Fibroblast of lung (primary cell): ENCODE measurements around the gene ARL5C. TPM values are rescaled to one million over a fixed set of nuclear protein-coding genes. Genes with fewer than 3 reads are reported as not detected.
A peak's percentile ranks its signal among the peaks of the same experiment; 100 is the strongest.

Experiments
- DNase-seq, 2 donors: peaks; one replicate each; pipeline versions ENCODE4 v3.0.0 to v3.0.0-alpha.2; 2010; ENCODE audit warnings: low read depth in 2 of 2
- H2AFZ ChIP-seq: 2 replicates; pipeline ENCODE4 v1.5.1; 2012; ENCODE audit warnings: low read length, control low read depth, inconsistent platforms
- H3K27ac ChIP-seq: 2 replicates; pipeline ENCODE4 v1.5.1; 2011; ENCODE audit warnings: low read length, control low read depth; ENCODE audit not compliant: insufficient read depth
- H3K27me3 ChIP-seq: 2 replicates; pipeline ENCODE4 v1.5.1; 2011; ENCODE audit warnings: mild to moderate bottlenecking, low read length; ENCODE audit not compliant: control insufficient read depth, insufficient read depth
- H3K36me3 ChIP-seq: 2 replicates; pipeline ENCODE4 v1.5.1; 2011; ENCODE audit warnings: low read length; ENCODE audit not compliant: control insufficient read depth, insufficient read depth
- H3K4me1 ChIP-seq: 2 replicates; pipeline ENCODE4 v1.5.1; 2011; ENCODE audit warnings: low read length; ENCODE audit not compliant: control insufficient read depth, insufficient read depth; ENCODE audit errors: extremely low read depth
- H3K4me2 ChIP-seq: 2 replicates; pipeline ENCODE4 v1.5.1; 2011; ENCODE audit warnings: low read length, control low read depth; ENCODE audit not compliant: insufficient read depth; ENCODE audit errors: extremely low read depth
- H3K4me3 ChIP-seq, 4 experiments: fragments of 200-600 bp in 1 of 4; sonication (generic) in 1 of 4; replicated peaks in 1 of 4; 2 replicates each; pipeline ENCODE4 v1.5.1; 2011 to 2016; ENCODE audit warnings: low read length in 4 of 4, low read depth in 3 of 4, mild to moderate bottlenecking in 3 of 4, control low read depth in 2 of 4, inconsistent platforms in 1 of 4, mixed read lengths in 1 of 4; ENCODE audit not compliant: insufficient read depth in 1 of 4; ENCODE audit errors: control extremely low read depth in 1 of 4
- H3K79me2 ChIP-seq: 2 replicates; pipeline ENCODE4 v1.5.1; 2012; ENCODE audit warnings: mild to moderate bottlenecking, low read length, inconsistent platforms; ENCODE audit not compliant: control insufficient read depth, insufficient read depth
- H3K9ac ChIP-seq: 2 replicates; pipeline ENCODE4 v1.5.1; 2011; ENCODE audit warnings: mild to moderate bottlenecking, low read length, control low read depth; ENCODE audit not compliant: insufficient read depth
- H3K9me3 ChIP-seq: 2 replicates; pipeline ENCODE4 v1.5.1; 2012; ENCODE audit warnings: low read depth, low read length; ENCODE audit not compliant: control insufficient read depth, insufficient read depth
- H4K20me1 ChIP-seq: 2 replicates; pipeline ENCODE4 v1.5.1; 2011; ENCODE audit warnings: low read length; ENCODE audit not compliant: control insufficient read depth, insufficient read depth; ENCODE audit errors: extremely low read depth
- CTCF ChIP-seq, 2 donors: IDR thresholded peaks in 1 of 2; conservative IDR thresholded peaks in 1 of 2; 1 replicate in 1 of 2; 2 replicates in 1 of 2; pipeline ENCODE4 v1.5.1; 2011 to 2012; ENCODE audit warnings: low read length in 2 of 2, control low read depth in 1 of 2, inconsistent platforms in 1 of 2, low read depth in 1 of 2, mild to moderate bottlenecking in 1 of 2
- EZH2 ChIP-seq: IDR thresholded peaks from 2 replicates; pipeline ENCODE4 v1.5.1; 2012; ENCODE audit warnings: low read length, control low read depth, mild to moderate bottlenecking; ENCODE audit errors: missing control alignments
- polyA plus RNA-seq, 2 donors: library from polyadenylated mRNA; depleted of rRNA in 1 of 2; stranded (reverse) in 1 of 2; unstranded in 1 of 2; fragments of >200 nt; gene quantifications; 2 replicates each; pipeline ENCODE4 v1.2.1, GENCODE V29; 2011 to 2012; ENCODE audit warnings: missing spikeins in 1 of 2
- total RNA-seq: library from RNA; depleted of rRNA; stranded (reverse); fragments of >200 nt; gene quantifications from 2 replicates; pipeline ENCODE4 v1.2.1, GENCODE V29; 2014

The ARL5C gene
- total and polyA plus RNA-seq, 2 donors (not counting 1 experiment from before 2014, with no cell fraction given), result not detected

DNA sequence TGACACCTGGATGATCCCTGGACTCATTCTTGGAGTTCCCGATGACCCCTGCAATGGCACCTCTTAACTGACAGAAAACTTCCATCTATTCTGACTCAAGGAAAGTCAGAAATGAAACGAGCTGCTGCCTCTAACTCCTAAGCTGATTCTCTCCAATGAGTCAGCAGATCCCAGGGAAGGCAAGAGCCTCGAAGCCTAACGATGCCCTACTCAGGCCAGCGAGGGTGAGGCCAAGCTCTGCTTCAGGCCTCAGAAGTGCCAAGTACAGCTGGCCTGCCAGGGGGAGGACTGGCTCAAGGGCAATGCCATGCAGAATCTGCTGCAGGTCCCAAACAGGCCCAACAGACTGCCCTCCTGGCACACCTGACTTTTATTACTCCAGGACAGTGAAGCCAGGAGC, 50.8 kb downstream of the ARL5C start:
- Histone ChIP-seq H3K4me3 (no peak overlapping the region), H3K27ac (peak overlapping the region; percentile 46), H3K27me3 (peaks cover 6% of the 10 kb centered on the region), H2AFZ (peak overlapping the region; percentile 92), H3K9ac (no peak overlapping the region), H3K36me3 (no peaks in the 10 kb centered on the region), H3K79me2 (no peaks in the 10 kb centered on the region), H4K20me1 (no peaks in the 10 kb centered on the region), H3K4me1 (peaks cover 13% of the 10 kb centered on the region), H3K9me3 (no peaks in the 10 kb centered on the region), H3K4me2 (peak overlapping the region; percentile 81)
- peak in 1 of 2 donors; percentile 25 for DNase-seq
- TF ChIP-seq CTCF (conservative IDR thresholded peaks at IDR 0.05 in 1 of 2, IDR thresholded peaks at IDR 0.05 in 1 of 2; ENCODE audit: low read depth in 1 of 2, low read length in 2 of 2) (no peak), EZH2 (no peak)

GRCh38 chr17:39114723-39115122, 51.2 kb downstream of the ARL5C start:
- Histone ChIP-seq H2AFZ (peak overlapping the region; percentile 92), H3K4me2 (peak overlapping the region; percentile 81), H3K27ac (peak overlapping the region; percentile 46), H3K9me3 (no peaks in the 10 kb centered on the region), H3K4me3 (no peak overlapping the region), H4K20me1 (no peaks in the 10 kb centered on the region), H3K36me3 (no peaks in the 10 kb centered on the region), H3K79me2 (no peaks in the 10 kb centered on the region), H3K4me1 (peaks cover 13% of the 10 kb centered on the region), H3K27me3 (peaks cover 6% of the 10 kb centered on the region), H3K9ac (no peak overlapping the region)
- TF ChIP-seq CTCF (conservative IDR thresholded peaks at IDR 0.05 in 1 of 2, IDR thresholded peaks at IDR 0.05 in 1 of 2; ENCODE audit: low read depth in 1 of 2, low read length in 2 of 2), result no peak
- TF ChIP-seq EZH2, result no peak
- no peak for DNase-seq

DNA sequence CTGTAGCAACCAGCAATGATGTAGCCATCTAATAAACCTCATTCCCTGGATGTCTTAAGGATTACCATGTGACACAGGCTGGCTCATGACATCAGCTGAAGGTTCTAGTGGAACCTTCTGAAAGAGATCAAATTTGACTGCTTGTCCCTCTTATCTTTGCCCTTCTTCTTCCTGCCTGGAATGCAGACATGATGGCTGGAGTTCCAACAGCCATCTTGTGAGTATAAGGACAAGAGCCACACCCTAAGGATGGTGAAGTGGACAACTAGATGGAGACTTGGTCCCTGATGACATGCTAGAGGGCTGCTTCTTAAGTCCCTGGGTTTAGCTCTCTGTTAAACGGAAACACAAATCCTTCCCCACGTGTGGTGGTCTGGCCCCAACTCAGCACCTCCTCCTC, 52.1 kb downstream of the ARL5C start:
- Histone ChIP-seq H3K27me3 (peaks cover 6% of the 10 kb centered on the region), H3K27ac (no peak overlapping the region), H3K79me2 (no peaks in the 10 kb centered on the region), H3K4me2 (no peak overlapping the region), H2AFZ (no peak overlapping the region), H3K9me3 (no peaks in the 10 kb centered on the region), H4K20me1 (no peaks in the 10 kb centered on the region), H3K36me3 (no peaks in the 10 kb centered on the region), H3K9ac (no peak overlapping the region), H3K4me1 (peaks cover 13% of the 10 kb centered on the region), H3K4me3 (no peak overlapping the region)
- no peak for DNase-seq
- no peak for TF ChIP-seq EZH2
- no peak for TF ChIP-seq CTCF (conservative IDR thresholded peaks at IDR 0.05 in 1 of 2, IDR thresholded peaks at IDR 0.05 in 1 of 2; ENCODE audit: low read depth in 1 of 2, low read length in 2 of 2)
